MM.1S (cell line): ENCODE measurements around the gene CYP4A22.

Experiments
- EZH2phosphoT487 ChIP-seq: fragments of 300-600 bp; sonication (generic); IDR thresholded peaks from 2 replicates; pipeline ENCODE4 v1.6.1; 2018; ENCODE audit warnings: antibody characterized with exemption, low read length
- TF ChIP-seq, protein P1 (sequence below): fragments of 300-600 bp; sonication (generic); IDR thresholded peaks from 2 replicates; pipeline ENCODE4 v1.5.1; 2016; ENCODE audit warnings: antibody characterized with exemption, low read length, mixed read lengths

GRCh38 chr1:47147047-47147785 lies 10.0 kb downstream of the CYP4A22 start:
- TF ChIP-seq, protein P1, sequence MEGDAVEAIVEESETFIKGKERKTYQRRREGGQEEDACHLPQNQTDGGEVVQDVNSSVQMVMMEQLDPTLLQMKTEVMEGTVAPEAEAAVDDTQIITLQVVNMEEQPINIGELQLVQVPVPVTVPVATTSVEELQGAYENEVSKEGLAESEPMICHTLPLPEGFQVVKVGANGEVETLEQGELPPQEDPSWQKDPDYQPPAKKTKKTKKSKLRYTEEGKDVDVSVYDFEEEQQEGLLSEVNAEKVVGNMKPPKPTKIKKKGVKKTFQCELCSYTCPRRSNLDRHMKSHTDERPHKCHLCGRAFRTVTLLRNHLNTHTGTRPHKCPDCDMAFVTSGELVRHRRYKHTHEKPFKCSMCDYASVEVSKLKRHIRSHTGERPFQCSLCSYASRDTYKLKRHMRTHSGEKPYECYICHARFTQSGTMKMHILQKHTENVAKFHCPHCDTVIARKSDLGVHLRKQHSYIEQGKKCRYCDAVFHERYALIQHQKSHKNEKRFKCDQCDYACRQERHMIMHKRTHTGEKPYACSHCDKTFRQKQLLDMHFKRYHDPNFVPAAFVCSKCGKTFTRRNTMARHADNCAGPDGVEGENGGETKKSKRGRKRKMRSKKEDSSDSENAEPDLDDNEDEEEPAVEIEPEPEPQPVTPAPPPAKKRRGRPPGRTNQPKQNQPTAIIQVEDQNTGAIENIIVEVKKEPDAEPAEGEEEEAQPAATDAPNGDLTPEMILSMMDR, result no peak
- no peak for TF ChIP-seq EZH2phosphoT487
